Measurements from ENCODE around the gene FAM216B. TPM values are rescaled to one million over a fixed set of nuclear protein-coding genes. Genes with fewer than 3 reads are reported as not detected.

The FAM216B gene
- total RNA-seq, 1 experiment from 2014 or later, result not detected

DNA sequence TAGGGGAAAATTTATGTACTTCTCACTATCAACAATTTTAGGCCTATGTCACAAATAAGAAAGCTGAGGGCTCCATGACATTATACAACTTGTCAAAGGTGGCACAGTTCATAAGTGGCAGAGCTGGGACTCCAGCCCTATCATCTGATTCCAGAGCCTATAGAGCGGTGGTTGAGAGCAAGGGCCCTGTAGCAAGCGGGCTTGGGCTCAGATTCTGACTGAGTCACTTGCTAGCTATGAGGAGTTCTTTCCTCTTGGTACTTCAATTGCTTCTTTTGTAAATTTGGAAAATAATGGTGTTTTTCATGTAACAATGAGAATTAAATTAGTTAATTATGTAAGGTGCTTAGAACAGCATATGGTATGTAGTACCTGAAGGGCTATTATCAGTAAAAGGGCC is 28.7 kb upstream of the FAM216B start:
- WGBS (ENCODE audit: extremely low coverage, insufficient read length, low lambda C conversion rate), result no CpG with 5 or more reads among the region's 2 CpGs
- no peak overlapping the region for H3K27ac Mint-ChIP-seq
- no peak overlapping the region for H3K27ac ChIP-seq (ENCODE audit: insufficient read length, low read depth, low read length)
- no peaks in the 10 kb centered on the region for H3K27me3 ChIP-seq (ENCODE audit: insufficient read depth, low read length)
- H2BK12ac ChIP-seq (ENCODE audit: insufficient read length, low read depth, low read length), result no peak overlapping the region
- H3K14ac ChIP-seq (ENCODE audit: insufficient read depth, low read length), result no peak overlapping the region
- H3K23ac ChIP-seq (ENCODE audit: insufficient read length, low read depth, low read length), result no peak overlapping the region
- no peaks in the 10 kb centered on the region for H3K23me2 ChIP-seq (ENCODE audit: insufficient read length, low read depth, low read length, poor library complexity, severe bottlenecking)
- H3K4me1 ChIP-seq (ENCODE audit: insufficient read depth, low read length), result peaks cover 2% of the 10 kb centered on the region; the same call in 1 of the 2 replicates
- H4K8ac ChIP-seq (replicated peaks; ENCODE audit: insufficient read length, low read depth, low read length), result no peak overlapping the region
- H3K4ac ChIP-seq (ENCODE audit: low read depth, low read length), result no peak overlapping the region
- H2BK20ac ChIP-seq (ENCODE audit: low read depth, low read length, poor library complexity, severe bottlenecking), result no peak overlapping the region
- H3K27me3 Mint-ChIP-seq (ENCODE audit: low read depth), result no peaks in the 10 kb centered on the region; the same call in 1 of the 2 replicates
- no peak overlapping the region for H2BK15ac ChIP-seq (ENCODE audit: low read depth, low read length)
- H3K4me1 Mint-ChIP-seq, result peaks cover 0 to 10% of the 10 kb centered on the region in 2 experiments; a peak in 1 of 4 replicates
- TF ChIP-seq, protein P1, sequence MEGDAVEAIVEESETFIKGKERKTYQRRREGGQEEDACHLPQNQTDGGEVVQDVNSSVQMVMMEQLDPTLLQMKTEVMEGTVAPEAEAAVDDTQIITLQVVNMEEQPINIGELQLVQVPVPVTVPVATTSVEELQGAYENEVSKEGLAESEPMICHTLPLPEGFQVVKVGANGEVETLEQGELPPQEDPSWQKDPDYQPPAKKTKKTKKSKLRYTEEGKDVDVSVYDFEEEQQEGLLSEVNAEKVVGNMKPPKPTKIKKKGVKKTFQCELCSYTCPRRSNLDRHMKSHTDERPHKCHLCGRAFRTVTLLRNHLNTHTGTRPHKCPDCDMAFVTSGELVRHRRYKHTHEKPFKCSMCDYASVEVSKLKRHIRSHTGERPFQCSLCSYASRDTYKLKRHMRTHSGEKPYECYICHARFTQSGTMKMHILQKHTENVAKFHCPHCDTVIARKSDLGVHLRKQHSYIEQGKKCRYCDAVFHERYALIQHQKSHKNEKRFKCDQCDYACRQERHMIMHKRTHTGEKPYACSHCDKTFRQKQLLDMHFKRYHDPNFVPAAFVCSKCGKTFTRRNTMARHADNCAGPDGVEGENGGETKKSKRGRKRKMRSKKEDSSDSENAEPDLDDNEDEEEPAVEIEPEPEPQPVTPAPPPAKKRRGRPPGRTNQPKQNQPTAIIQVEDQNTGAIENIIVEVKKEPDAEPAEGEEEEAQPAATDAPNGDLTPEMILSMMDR (conservative IDR thresholded peaks at IDR 0.05), result no peak
- no peak overlapping the region for H3T11ph ChIP-seq (ENCODE audit: low read length)
- H3K18ac ChIP-seq (ENCODE audit: insufficient read length, low read depth, low read length), result no peak overlapping the region
- no peak overlapping the region for H3K56ac ChIP-seq (ENCODE audit: insufficient read length, low read depth, low read length)
- no peaks in the 10 kb centered on the region for H4K20me1 ChIP-seq (ENCODE audit: control insufficient read depth, insufficient read depth, insufficient read length)
- no peaks in the 10 kb centered on the region for H3K79me1 ChIP-seq (ENCODE audit: insufficient read depth, low read depth, low read length, poor library complexity, severe bottlenecking)
- no peaks in the 10 kb centered on the region for H3K36me3 Mint-ChIP-seq (ENCODE audit: insufficient read depth in 1 of 3, low read depth in 3 of 3)
- no peak overlapping the region for H3K4me2 ChIP-seq (ENCODE audit: insufficient read depth, insufficient read length, low read length)
- H2AK5ac ChIP-seq (ENCODE audit: insufficient read length, low read length), result no peak overlapping the region
- H3K4me3 Mint-ChIP-seq, result no peak overlapping the region
- H2AFZ ChIP-seq (ENCODE audit: low read length), result no peak overlapping the region
- no peaks in the 10 kb centered on the region for H3K9me3 ChIP-seq (ENCODE audit: control insufficient read depth, low read depth, low read length)
- H3K9ac ChIP-seq (ENCODE audit: extremely low read depth, insufficient read length, low read length), result no peak overlapping the region
- H3K79me2 ChIP-seq (ENCODE audit: insufficient read depth, low read length), result no peaks in the 10 kb centered on the region
- DNase-seq, result no peak
- no peak overlapping the region for H2BK5ac ChIP-seq (ENCODE audit: insufficient read length, low read length)
- no peak overlapping the region for H4K5ac ChIP-seq (ENCODE audit: insufficient read length, low read depth, low read length)
- no peaks in the 10 kb centered on the region for H3K9me3 Mint-ChIP-seq
- H4K91ac ChIP-seq (ENCODE audit: insufficient read length, low read depth, low read length), result no peak overlapping the region
- no peak overlapping the region for H2BK120ac ChIP-seq (ENCODE audit: low read depth, low read length, poor library complexity, severe bottlenecking)

Measured in H9 (cell line).